OCI-LY7 (cell line): Measurements from ENCODE around the gene ODAD3. TPM values are rescaled to one million over a fixed set of nuclear protein-coding genes. Genes with fewer than 3 reads are reported as not detected.

ENCODE experiments used
- BruUV-seq: library from RNA; stranded (reverse); fragments of 400-500 nt; replicated peaks from 2 replicates; lab custom pipeline; 2021; lab: Mats Ljungman, UMichigan
- CTCF ChIA-PET: fragments of 300-600 bp; sonication (Branson Sonifier 250); formaldehyde crosslinking; loops from one replicate; lab custom pipeline; 2022; ENCODE audit warnings: antibody characterized with exemption; ENCODE audit not compliant: unreplicated experiment; lab: Charles Lee
- POLR2A ChIA-PET: fragments of 300-600 bp; sonication (Branson Sonifier 250); formaldehyde crosslinking; loops from one replicate; lab custom pipeline; 2022; ENCODE audit warnings: antibody characterized with exemption; lab: Charles Lee
- DNase-seq: peaks from one replicate; pipeline ENCODE4 v3.0.0-alpha.2; 2015; ENCODE audit warnings: low spot score
- H2AFZ ChIP-seq: fragments of 200-600 bp; sonication (generic), shearing (Covaris generic); 2 replicates; pipeline ENCODE4 v1.6.1; 2014; ENCODE audit warnings: mild to moderate bottlenecking, antibody characterized with exemption, low read length, moderate library complexity
- H3K27ac ChIP-seq: fragments of 200-600 bp; sonication (generic); 2 replicates; pipeline ENCODE4 v1.5.1; 2014; ENCODE audit warnings: mixed run types, low read depth, mild to moderate bottlenecking, moderate library complexity, low read length, inconsistent platforms; ENCODE audit not compliant: poor library complexity, severe bottlenecking
- H3K36me3 ChIP-seq: fragments of 200-600 bp; sonication (generic); 2 replicates; pipeline ENCODE4 v1.6.1; 2014; ENCODE audit warnings: mild to moderate bottlenecking, antibody characterized with exemption, low read length, moderate library complexity, mixed read lengths; ENCODE audit not compliant: insufficient read depth
- H3K4me1 ChIP-seq: fragments of 200-600 bp; sonication (generic); 2 replicates; pipeline ENCODE4 v1.5.1; 2014; ENCODE audit warnings: mild to moderate bottlenecking, low read length; ENCODE audit not compliant: insufficient read depth, poor library complexity, severe bottlenecking
- H3K4me2 ChIP-seq: fragments of 200-600 bp; sonication (generic); 2 replicates; pipeline ENCODE4 v1.6.1; 2014; ENCODE audit warnings: mild to moderate bottlenecking, low read length
- H3K4me3 ChIP-seq: fragments of 200-600 bp; sonication (generic); 2 replicates; pipeline ENCODE4 v1.5.1; 2014; ENCODE audit warnings: mild to moderate bottlenecking, low read depth, low read length; ENCODE audit not compliant: poor library complexity, severe bottlenecking
- H3K79me2 ChIP-seq: fragments of 200-600 bp; sonication (generic); 2 replicates; pipeline ENCODE4 v1.6.1; 2016; ENCODE audit warnings: low read depth, mild to moderate bottlenecking, low read length, moderate library complexity, mixed read lengths; ENCODE audit not compliant: insufficient read depth
- H3K9me2 ChIP-seq: fragments of 200-600 bp; sonication (generic); 2 replicates; pipeline ENCODE4 v1.6.1; 2016; ENCODE audit warnings: mild to moderate bottlenecking, low read length, mixed read lengths; ENCODE audit not compliant: insufficient read depth
- H3K9me3 ChIP-seq: fragments of 200-600 bp; sonication (generic); 2 replicates; pipeline ENCODE4 v1.6.1; 2014; ENCODE audit warnings: mild to moderate bottlenecking, mixed run types, low read length, mixed read lengths
- H4K20me1 ChIP-seq: fragments of 200-600 bp; sonication (generic); 2 replicates; pipeline ENCODE4 v1.6.1; 2014; ENCODE audit warnings: mild to moderate bottlenecking, antibody characterized with exemption, low read length, moderate library complexity, mixed read lengths; ENCODE audit not compliant: insufficient read depth
- CTCF ChIP-seq: fragments of 200-600 bp; sonication (generic); conservative IDR thresholded peaks from 2 replicates; pipeline ENCODE4 v1.5.1; 2014; ENCODE audit warnings: mild to moderate bottlenecking, antibody characterized with exemption, low read length, moderate library complexity, mixed read lengths
- EZH2phosphoT487 ChIP-seq: fragments of 200-600 bp; sonication (generic); IDR thresholded peaks from 2 replicates; pipeline ENCODE4 v1.6.1; 2018; ENCODE audit warnings: low read depth, borderline replicate concordance, mild to moderate bottlenecking, mixed run types, antibody characterized with exemption, low read length, moderate library complexity, mixed read lengths
- intact Hi-C: fragments of 100-400 bp; cut with micrococcal nuclease; formaldehyde crosslinking; loops from one replicate; pipeline ENCODE4 v1.10.0; 2022; ENCODE audit not compliant: unreplicated experiment
- total RNA-seq, 2 experiments: library from RNA; depleted of rRNA in 1 of 2; stranded (reverse); fragments of >200 nt in 1 of 2; shearing (Covaris generic) in 1 of 2; gene quantifications; 2 replicates each; pipeline ENCODE4 v1.2.3, GENCODE V29; 2014 to 2022

The ODAD3 gene
- total RNA-seq, 2 experiments from 2014 or later, result 0.28 to 1.2 TPM

GRCh38 chr19:11446271-11446651, 11.3 kb upstream of the ODAD3 start:
- ChIA-PET CTCF (interaction anchor here (1.0 kb wide), 1 partner anchor 36 kb away, joined by 3 read pairs; no protein-coding TSS in a partner anchor), POLR2A (no interaction called here)
- TF ChIP-seq CTCF, result no peak
- no peak for TF ChIP-seq EZH2phosphoT487
- Histone ChIP-seq H3K4me1 (no peaks in the 10 kb centered on the region), H3K79me2 (no peaks in the 10 kb centered on the region), H3K4me2 (no peak overlapping the region), H3K27ac (no peak overlapping the region), H3K9me3 (no peaks in the 10 kb centered on the region), H4K20me1 (no peaks in the 10 kb centered on the region), H2AFZ (no peak overlapping the region), H3K4me3 (no peak overlapping the region), H3K36me3 (peaks cover 91% of the 10 kb centered on the region), H3K9me2 (no peaks in the 10 kb centered on the region)
- no peak for DNase-seq
- no TSS peak for BruUV-seq
- intact Hi-C loops, result loop anchor here (1.0 to 2.0 kb wide), 2 partner anchors 65 to 153 kb away; no protein-coding TSS in a partner anchor

- intact Hi-C loops, result no loop called here
- H3K4me2 ChIP-seq, result no peak overlapping the region
- H3K36me3 ChIP-seq, result peaks cover 90% of the 10 kb centered on the region
- no peaks in the 10 kb centered on the region for H4K20me1 ChIP-seq
- no peaks in the 10 kb centered on the region for H3K9me2 ChIP-seq
- DNase-seq, result no peak
- TF ChIP-seq CTCF (no peak), EZH2phosphoT487 (no peak)
- no peak overlapping the region for H3K4me3 ChIP-seq
- no peaks in the 10 kb centered on the region for H3K9me3 ChIP-seq
- H3K79me2 ChIP-seq, result no peaks in the 10 kb centered on the region
- ChIA-PET CTCF (interaction anchor here (1.0 kb wide), 1 partner anchor 38 kb away, joined by 3 read pairs; no protein-coding TSS in a partner anchor), POLR2A (no interaction called here)
- BruUV-seq, result no TSS peak
- no peak overlapping the region for H2AFZ ChIP-seq
- no peak overlapping the region for H3K27ac ChIP-seq
- H3K4me1 ChIP-seq, result no peaks in the 10 kb centered on the region
These were observed 10.2 kb upstream of the ODAD3 start for GRCh38 chr19:11445141-11445540.

DNA sequence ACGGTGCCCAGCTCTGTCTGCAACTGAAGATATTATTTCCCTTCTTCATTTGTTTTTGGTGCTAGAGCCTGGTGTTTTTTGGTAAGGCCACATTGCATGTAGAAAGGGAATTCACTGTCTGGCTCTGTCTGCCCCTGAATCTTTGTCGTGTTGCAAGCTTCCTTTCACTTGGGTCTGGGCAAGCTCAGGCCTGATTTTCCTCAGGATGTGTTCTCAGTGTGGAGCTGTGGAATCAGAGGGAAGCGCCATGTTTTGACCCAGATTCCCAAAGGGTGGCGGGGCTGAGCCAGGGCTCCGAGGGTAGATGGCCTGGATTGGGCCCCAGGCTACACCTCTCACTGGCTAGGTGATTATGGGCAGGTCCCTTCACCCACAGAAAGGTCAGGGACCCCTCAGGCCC, 9.1 kb upstream of the ODAD3 start:
- POLR2A ChIA-PET, result interaction anchor here (0.6 to 1.7 kb wide), 2 partner anchors 63 to 100 kb away, joined by 5 to 6 read pairs; no protein-coding TSS in a partner anchor
- no peak for TF ChIP-seq CTCF
- TF ChIP-seq EZH2phosphoT487, result no peak
- no peaks in the 10 kb centered on the region for H3K4me1 ChIP-seq
- no peaks in the 10 kb centered on the region for H3K79me2 ChIP-seq
- intact Hi-C loops, result no loop called here
- peaks cover 88% of the 10 kb centered on the region for H3K36me3 ChIP-seq
- no peak overlapping the region for H3K4me3 ChIP-seq
- no peak overlapping the region for H3K4me2 ChIP-seq
- CTCF ChIA-PET, result no interaction called here
- no peaks in the 10 kb centered on the region for H4K20me1 ChIP-seq
- DNase-seq, result no peak
- H3K9me3 ChIP-seq, result no peaks in the 10 kb centered on the region
- no peak overlapping the region for H2AFZ ChIP-seq
- no peak overlapping the region for H3K27ac ChIP-seq
- no peaks in the 10 kb centered on the region for H3K9me2 ChIP-seq
- no TSS peak for BruUV-seq
